ENCODE results near the gene HERC4.
"Not testable (repeated sequence)": the region's sequence is repeated elsewhere in the genome, so short reads cannot be mapped to it uniquely, and the experiment has no call there.

The HERC4 gene

DNA sequence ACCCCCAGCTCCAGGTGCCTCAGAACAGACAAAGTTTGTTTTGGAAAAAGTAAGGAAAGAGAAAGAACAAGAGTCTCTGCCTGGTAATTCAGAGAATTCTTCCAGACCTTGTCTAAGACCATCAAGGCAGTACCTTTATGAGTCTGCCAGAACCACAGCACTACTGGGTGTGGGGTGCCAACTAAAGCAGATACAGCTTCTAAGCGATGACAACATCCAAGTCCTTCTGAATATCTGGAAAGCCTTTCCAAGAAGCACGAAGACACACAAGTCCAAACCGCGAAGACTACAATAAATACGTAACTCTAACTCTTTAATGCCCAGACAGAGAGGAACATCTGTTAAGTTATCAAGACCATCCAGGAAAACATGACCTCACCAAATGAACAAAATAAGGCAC is 96.3 kb downstream of the HERC4 start:
- FAIRE-seq (no peak), DNase-seq (ENCODE audit: insufficient read length, low spot score) (no peak)
- TF ChIP-seq POLR2A (IDR thresholded peaks at IDR 0.05; ENCODE audit: low read depth, low read length), result no peak

DNA sequence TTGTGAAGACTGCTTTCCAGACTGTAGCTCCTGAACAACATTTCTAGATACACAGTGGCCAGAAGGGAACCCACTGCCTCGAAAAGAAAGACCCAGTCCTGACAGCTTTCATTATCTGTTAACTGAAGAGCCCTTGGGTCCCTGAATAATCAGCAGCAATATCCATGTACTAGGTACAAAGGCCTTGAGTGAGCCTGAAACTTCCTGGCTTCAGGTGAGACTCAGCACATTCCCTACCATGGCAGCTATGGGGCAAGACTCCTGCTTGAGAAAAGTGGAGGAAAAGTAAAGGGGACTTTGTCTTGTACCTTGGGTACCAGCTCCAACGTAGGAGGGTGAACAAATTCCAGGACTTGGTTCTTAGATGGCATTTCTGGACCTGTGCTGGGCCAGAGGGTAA is 97.8 kb downstream of the HERC4 start:
- no peak for TF ChIP-seq POLR2A (IDR thresholded peaks at IDR 0.05; ENCODE audit: low read depth, low read length)
- FAIRE-seq, result no peak
- no peak for DNase-seq (ENCODE audit: insufficient read length, low spot score)

DNA sequence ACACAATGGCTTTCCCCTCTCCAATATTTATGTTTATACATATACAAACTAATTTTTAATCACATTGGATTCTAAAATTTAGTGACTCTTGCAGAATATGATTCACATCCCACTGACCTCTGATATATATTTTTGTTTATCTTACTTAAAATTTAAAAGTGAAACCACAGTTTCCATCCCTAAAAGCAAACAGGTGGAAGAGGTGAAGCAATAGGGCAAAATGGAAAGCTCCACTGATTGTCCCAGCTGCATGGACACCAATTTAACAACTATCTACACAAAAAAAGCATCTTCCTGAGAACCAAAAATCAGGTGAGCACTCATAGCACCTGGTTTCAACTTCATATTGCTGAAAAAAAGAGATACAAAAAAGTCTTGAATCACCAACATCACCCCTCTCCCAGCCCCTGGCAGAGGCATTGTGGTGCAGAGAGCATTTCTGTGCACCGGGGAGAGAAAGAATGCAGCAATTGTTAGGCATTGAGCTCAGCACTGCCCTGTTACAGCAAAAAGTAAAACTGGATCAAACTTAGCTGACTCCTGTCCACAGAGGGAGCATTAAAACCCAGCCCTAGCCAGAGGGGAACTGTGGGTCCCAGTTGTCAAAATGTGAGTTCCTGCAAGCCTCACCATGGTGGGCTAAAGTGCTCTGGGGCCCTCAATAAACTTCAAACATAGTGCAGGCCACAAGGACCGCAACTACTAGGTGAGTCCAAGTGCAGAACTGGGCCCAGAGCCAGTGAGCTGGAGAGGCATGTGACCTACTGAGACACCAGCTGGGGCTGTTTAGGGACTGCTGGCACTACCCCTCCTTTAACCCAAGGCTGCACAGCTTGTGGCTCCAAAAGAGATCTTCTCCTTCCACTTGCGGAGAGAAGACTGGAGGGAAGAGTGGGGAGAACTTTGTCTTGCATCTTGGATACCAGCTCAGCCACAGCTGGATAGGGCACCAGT is 98.5 kb downstream of the HERC4 start:
- FAIRE-seq (peak; percentile 36), DNase-seq (ENCODE audit: insufficient read length, low spot score) (no peak)
- no peak for TF ChIP-seq POLR2A (IDR thresholded peaks at IDR 0.05; ENCODE audit: low read depth, low read length)

DNA sequence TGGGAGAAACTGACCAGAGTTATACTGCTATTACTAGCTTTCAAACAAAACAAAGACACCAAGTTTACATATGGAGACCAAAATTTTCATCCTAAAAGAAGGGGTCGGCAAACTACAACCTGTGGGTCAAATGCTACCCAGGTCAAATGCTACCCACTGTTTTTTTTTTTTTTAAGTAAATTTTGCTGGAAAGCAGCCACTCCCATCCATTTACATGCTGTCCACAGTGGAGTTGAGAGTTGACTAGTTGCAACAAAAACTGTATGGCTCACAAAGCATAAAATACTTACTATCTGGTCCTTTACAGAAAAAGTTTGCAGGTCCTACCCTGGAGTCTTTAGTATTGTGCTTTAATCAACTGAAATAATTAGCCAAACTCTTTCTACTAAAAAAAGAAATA is 99.2 kb downstream of the HERC4 start:
- no peak for FAIRE-seq
- no peak for DNase-seq (ENCODE audit: insufficient read length, low spot score)
- TF ChIP-seq POLR2A (IDR thresholded peaks at IDR 0.05; ENCODE audit: low read depth, low read length), result no peak

DNA sequence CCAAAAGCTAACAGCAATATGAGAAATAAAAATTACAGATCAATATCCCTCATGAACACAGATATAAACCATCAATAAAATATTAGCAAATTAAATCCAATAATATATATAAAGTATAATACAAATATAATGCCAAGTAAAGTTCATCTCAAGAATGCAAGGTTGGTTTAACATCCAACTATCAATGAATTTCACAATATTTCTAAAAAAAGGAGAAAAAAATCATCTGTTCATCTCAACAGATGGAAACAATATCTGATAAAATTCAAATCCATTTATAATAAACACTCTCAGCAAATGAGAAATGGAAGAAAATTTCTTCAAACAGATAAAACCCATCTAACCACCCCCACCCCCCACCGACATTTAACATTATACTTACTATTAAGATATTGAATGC is 103.8 kb downstream of the HERC4 start:
- no peak for TF ChIP-seq POLR2A (IDR thresholded peaks at IDR 0.05; ENCODE audit: low read depth, low read length)
- FAIRE-seq, result no peak

DNA sequence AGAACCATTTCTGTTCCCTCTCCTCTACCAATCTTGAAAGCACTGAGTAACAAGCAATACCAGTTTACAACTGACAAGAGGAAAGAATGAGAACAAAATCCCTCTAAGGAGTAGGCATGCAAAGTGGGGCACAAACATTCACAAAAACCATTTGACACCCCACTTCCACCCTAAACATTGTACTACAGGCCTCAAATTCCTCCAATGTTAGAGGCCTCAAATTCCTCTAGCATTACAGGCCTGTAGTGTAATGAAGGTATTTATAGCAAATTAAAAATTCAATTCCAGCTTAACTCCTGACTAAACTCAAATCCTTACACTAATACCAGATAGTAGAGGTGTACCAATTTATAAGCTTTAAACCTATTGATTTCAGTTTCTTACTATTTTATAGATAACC is 105.2 kb downstream of the HERC4 start:
- FAIRE-seq (no peak), DNase-seq (ENCODE audit: insufficient read length, low spot score) (no peak)
- TF ChIP-seq POLR2A (IDR thresholded peaks at IDR 0.05; ENCODE audit: low read depth, low read length), result no peak

More for the DNA sequence above, 103.8 kb downstream of the HERC4 start:
- DNase-seq (ENCODE audit: insufficient read length, low spot score), result no peak

DNA sequence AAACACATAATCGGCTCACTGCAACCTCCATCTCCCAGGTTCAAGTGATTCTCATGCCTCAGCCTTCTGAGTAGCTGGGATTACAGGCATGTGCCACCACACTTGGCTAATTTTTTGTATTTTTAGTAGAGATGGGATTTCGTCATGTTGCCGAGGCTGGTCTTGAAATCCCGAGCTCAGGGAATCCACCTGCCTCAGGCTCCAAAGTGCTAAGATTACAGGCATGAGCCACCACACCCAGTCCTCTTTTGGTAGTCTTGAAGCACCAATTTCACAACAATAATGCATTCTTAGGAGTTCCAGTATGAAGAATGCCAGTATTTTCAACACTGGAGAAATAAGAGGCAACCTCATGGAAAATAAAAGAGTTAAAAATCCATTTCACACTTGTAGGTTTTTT is 109.0 kb downstream of the HERC4 start:
- not testable (repeated sequence) for FAIRE-seq

DNA sequence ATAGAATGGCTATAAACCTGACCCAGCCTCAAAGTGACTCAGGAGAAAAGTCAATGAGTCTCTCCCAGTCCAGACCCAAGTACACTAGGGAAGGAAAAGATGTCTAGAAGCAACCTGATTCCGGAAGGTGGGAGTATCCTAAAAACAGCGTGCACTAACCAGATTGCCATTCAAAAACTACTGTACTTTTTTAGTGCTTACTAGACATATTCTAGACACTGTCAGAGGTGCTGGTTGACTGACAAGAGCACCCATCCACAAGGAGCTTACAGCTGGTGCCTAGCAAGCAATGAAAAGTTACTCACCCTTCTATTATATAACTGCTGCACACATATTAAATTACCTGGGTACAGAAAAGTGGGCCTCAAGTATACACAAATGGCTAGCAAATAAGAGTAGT is 109.6 kb downstream of the HERC4 start:
- DNase-seq (ENCODE audit: insufficient read length, low spot score), result no peak
- no peak for TF ChIP-seq POLR2A (IDR thresholded peaks at IDR 0.05; ENCODE audit: low read depth, low read length)
- FAIRE-seq, result peak; percentile 60

More for the DNA sequence above, 109.0 kb downstream of the HERC4 start:
- not testable (repeated sequence) for DNase-seq (ENCODE audit: insufficient read length, low spot score)

DNA sequence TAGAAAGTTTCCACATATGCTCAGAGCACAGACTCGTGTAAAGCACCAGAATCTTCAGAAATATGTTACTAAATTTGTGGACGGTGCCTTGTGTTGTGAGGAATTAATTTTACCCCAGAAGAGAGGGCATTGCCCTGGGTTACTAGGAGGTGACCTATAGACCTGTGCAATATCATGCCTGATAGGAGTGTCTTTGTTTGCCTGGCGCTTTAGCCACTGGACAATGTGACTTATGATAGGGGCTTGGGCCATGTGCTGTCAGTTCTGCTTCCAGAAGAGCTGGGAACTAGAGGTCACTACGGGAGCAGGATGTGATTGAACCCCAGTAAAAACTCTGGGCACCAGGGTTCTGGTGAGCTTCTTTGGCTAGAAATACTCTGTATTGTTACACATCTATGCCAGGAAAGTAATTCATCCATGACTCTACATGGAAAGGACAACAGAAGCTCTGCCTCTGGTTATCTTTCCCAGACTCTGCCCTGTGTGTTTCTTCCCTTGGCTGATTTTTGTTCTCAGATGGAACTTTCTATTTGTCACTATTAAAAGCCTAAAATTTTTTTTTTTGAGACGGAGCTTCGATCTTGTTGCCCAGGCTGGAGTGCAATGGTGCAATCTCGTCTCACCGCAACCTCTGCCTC is 115.1 kb downstream of the HERC4 start:
- FAIRE-seq, result peak; percentile 84
- no peak for DNase-seq (ENCODE audit: insufficient read length, low spot score)

DNA sequence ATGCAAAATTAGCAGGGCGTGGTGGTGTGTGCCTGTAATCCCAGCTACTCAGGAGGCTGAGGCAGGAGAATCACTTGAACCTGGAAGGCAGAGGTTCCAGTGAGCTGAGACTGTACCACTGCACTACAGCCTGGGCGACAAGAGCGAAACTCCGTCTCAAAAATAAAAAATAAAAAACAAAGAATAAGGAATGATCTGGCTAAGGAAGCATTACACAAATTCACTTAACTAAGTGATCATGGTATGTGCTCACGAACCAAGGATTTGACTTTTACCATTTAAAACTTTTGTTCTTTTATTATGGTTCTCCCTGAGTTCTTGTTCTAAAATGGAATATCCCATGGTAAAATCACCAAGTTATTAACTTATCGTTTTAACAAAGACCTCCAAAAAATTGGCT is 119.5 kb downstream of the HERC4 start:
- no peak for TF ChIP-seq POLR2A (IDR thresholded peaks at IDR 0.05; ENCODE audit: low read depth, low read length)
- FAIRE-seq (peak; percentile 53), DNase-seq (ENCODE audit: insufficient read length, low spot score) (no peak)

More for the DNA sequence above, 115.1 kb downstream of the HERC4 start:
- TF ChIP-seq POLR2A (IDR thresholded peaks at IDR 0.05; ENCODE audit: low read depth, low read length), result no peak

DNA sequence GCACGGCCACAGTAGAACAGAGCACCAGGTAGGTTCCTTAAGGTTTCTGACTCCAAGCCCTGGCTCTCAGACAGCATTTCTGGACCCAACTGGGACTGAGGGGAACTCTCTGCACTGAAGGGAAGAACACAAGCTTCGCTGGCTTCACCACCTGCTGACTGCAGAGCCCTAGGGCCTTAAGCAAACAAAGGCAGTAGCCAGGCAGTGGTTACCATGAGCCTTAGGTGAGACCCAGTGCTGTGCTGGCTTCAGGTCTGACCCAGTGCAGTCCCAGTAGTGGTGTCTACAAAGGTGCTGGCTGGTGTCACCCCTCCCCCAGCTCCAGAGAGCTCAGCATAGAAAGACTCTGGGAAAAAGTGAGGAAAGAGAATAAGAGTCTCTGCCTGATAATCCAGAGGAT is 131.2 kb downstream of the HERC4 start:
- DNase-seq (ENCODE audit: insufficient read length, low spot score) (no peak), FAIRE-seq (peak; percentile 6)
- no peak for TF ChIP-seq POLR2A (IDR thresholded peaks at IDR 0.05; ENCODE audit: low read depth, low read length)

DNA sequence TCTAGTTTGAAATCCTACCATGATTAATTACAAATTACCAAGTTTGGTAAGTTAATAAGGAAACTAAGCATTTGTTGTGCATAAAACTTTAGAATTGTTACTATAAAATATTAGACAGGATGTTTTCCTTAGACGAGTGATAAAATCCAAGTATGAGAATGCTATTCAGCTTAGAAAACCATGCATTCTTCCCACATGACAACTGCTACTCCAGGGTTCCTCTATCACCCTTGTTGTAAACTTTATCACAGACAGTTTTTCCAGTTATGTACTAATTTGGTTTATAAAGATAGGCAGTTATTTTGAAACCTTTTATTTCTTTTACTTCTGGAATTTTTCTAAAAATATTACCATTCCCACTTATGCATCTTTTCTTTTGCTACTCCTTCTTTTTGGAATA is 138.7 kb downstream of the HERC4 start:
- FAIRE-seq (peak; percentile 75), DNase-seq (ENCODE audit: insufficient read length, low spot score) (no peak)
- no peak for TF ChIP-seq POLR2A (IDR thresholded peaks at IDR 0.05; ENCODE audit: low read depth, low read length)

DNA sequence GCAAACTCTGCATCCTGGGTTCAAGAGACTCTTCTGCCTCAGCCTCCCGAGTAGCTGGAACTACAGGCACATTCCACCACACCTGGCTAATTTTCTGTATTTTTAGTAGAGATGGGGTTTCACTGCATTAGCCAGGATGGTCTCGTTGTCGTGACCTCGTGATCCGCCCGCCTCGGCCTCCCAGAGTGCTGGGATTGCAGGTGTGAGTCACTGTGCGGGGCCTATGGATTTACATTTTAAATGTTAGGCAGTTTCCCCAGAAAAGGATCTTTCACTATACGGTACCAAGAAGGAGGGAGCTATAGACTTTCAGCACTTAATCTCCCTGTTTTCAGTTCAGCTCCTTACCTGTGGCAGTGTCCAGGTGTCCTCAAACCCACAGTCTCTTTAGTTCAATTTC is 139.9 kb downstream of the HERC4 start:
- no peak for TF ChIP-seq POLR2A (IDR thresholded peaks at IDR 0.05; ENCODE audit: low read depth, low read length)
- DNase-seq (ENCODE audit: insufficient read length, low spot score) (no peak), FAIRE-seq (no peak)

DNA sequence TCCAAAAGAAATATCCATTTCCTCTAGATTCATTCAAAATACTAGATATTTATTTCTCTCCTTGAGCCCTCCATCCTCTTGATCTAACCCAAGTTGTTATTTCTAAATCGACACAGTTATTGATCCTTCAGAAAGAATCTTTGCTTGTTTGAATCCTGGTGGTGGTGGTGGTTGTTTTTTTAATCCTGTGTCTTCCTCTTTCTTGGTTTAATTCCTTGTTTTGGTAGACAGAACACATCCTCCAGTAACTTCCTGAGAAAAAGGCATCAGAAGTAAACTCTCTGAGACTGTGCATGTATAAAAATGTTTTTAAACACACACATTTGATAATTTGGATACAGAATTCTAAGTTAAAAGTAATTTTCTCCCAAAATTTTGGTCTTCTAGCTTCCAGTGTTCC is 140.7 kb downstream of the HERC4 start:
- FAIRE-seq, result peak; percentile 81
- no peak for TF ChIP-seq POLR2A (IDR thresholded peaks at IDR 0.05; ENCODE audit: low read depth, low read length)
- DNase-seq (ENCODE audit: insufficient read length, low spot score), result no peak

DNA sequence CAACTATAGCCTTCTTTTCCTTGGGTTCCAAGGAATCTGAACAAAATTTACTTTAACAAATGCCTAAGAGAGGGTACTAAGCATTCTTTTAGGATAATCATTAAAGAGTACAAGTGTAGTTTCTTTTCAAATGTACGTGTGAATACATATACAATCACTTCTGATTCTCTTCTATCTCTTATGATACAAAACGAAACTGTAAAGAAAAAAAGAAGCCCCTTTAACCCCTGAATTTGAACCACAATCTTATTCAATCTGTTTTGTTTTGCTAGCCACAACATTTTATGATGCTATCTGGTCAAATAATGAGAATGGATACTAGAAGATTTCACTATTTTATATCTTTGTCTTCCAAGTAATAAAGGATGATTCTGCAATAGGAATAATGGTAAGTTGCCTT is 141.9 kb downstream of the HERC4 start:
- TF ChIP-seq POLR2A (IDR thresholded peaks at IDR 0.05; ENCODE audit: low read depth, low read length), result no peak
- FAIRE-seq (no peak), DNase-seq (ENCODE audit: insufficient read length, low spot score) (no peak)

Measured in H54 (cell line).